Fibroblast of skin of right biceps (primary cell): ENCODE results near the gene PAFAH1B1.
"Not testable (repeated sequence)": the region's sequence is repeated elsewhere in the genome, so short reads cannot be mapped to it uniquely, and the experiment has no call there.

ENCODE experiments used
- DNase-seq: peaks from one replicate; pipeline ENCODE4 v3.0.0-alpha.2; 2013

The PAFAH1B1 gene

GRCh38 chr17:2594722-2595599 is 1.5 kb downstream of the PAFAH1B1 start:
- no peak for DNase-seq

DNA sequence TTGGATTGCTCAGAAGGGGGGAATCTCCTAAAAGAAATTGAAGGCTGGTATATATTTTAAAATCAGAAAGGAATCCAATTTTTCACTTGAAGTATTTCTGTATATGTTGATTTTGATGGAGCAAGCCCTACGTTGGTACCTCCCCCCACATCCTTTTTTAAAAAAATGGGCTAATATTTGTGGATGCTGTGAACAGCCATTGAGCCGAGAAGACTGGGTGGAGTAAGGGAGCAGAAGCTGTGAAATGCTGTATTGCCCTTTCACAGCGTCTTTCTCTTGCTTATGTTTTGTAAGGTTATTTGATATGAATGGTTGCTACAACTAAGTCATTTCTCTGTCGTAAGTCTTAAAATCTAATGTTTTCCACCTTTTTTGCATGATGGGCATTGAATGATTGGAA is 2.3 kb downstream of the PAFAH1B1 start:
- no peak for DNase-seq

GRCh38 chr17:2598166-2598565 is 4.7 kb downstream of the PAFAH1B1 start:
- DNase-seq = peak; percentile 65

DNA sequence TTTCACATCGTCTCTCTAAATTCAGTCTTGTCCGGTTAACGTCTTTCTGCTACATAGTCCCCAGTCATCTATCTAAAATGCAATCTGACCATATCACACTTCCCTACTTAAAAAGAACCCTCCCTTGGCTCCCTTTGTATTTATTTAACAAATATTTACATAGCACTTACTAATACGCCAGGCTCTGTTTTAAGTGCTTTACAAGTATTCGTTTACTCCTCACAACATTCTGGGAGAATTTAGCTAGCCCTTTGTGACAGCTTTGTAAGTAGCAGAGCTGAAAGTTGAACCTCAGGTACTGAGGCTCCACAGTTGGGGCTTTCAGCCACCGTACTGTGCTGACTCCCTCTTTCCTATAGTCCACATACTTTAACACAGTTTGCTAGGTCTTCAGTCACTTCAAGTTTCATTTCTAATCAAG is 9.2 kb downstream of the PAFAH1B1 start:
- DNase-seq = no peak

- no peak for DNase-seq
These were observed 15.0 kb downstream of the PAFAH1B1 start for GRCh38 chr17:2608350-2608913.

DNA sequence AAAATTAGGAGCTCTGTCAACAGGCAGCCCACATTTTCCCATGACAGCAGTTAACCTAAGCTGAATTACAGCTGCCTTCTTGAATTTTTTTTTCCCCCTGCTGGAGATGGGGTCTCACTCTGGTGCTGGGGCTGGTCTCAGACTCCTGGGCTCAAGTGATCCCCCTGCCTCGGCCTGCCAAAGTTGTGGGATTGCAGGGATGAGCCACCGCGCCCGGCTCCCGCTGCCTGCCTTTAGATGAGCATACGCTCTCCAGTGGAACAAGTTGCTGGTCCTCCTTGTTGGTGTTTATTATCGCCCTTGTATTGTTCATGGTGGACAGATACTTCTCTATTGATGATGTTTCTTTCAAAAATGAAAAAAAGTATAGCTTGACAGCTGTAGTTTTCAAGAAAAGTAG is 15.6 kb downstream of the PAFAH1B1 start:
- no peak for DNase-seq

DNA sequence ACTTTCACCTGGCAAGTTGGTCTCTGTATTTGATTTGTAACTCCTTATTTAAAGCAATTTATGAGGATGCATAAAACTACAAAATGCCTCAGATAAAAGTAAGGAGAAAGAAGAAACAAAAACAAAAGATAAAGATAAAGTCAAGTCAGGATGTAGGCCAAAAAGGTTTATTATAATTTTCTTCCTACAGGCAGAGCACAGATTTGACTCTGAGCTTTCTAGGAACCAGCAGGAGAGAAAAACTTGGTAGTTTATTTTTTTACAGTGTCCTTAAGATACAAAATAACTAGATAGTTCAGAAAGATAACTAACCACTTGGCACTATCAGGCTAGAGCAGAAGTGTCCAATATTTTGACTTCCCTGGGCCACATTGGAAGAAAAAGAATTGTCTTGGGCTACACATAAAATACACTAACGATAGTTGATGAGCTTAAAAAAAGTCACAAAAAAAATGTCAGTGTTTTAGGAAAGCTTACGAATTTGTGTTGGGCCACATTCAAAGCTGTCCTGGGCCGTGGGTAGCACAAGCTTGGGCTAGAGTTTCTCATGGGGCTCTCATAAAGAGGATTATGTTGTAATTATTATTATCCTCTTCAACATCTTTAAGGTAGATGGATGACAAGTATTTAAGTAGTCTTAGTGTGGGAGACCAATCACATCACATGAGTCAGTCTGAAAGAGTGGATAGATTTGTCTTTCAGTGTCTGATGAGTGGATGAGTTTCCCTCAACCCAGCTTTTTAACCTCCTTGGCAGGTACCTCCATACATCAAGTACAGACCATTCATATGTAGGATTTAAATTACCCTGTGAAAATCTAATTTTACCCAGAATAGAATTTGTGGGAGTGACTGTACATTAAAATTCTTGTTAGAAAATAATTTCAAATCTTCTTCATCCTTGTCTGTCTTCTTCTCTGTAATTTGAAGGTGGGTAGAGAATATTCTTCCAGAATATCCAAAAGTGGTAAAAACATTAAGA is 17.0 kb downstream of the PAFAH1B1 start:
- DNase-seq = no peak

DNA sequence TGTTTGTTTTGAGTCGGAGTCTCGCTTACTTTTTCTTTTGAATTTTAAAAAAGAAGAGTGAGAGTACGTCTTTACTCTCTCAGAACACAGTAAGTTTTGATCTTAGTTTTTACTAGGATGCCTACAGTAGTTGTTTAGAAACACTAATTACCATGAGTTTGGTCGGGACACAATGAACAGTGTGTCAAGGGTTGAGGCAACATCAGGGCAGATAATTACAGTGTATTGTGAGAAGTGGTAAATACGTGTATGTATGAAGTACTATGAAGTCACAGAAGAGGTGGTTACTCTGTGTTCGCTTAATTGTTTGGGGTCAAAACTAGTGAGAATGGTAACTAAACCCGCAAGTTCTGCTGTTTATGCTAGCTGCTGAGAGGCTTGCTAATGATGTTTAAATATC is 18.2 kb downstream of the PAFAH1B1 start:
- no peak for DNase-seq

GRCh38 chr17:2612630-2613029 is 19.2 kb downstream of the PAFAH1B1 start:
- DNase-seq = no peak

GRCh38 chr17:2613089-2613808 is 19.8 kb downstream of the PAFAH1B1 start:
- DNase-seq = no peak

DNA sequence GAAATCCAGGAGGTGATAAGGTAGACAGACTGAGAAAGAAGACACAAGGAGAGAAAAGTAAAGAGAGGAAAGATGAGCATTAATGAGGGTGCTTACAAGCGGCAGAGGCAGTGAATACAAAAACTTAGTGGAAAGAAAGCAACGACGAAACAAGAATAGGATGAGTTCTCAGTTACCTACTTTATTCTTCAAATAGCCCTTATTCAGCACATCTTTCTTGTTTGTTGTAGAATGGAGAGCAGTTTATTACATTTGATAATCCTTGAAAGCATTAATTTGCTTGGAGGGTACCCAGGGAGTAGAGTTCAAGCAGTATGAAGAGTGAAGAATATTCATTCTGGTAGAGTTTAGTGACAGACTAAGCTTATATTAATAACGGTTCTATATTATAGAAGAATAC is 22.4 kb downstream of the PAFAH1B1 start:
- no peak for DNase-seq

DNA sequence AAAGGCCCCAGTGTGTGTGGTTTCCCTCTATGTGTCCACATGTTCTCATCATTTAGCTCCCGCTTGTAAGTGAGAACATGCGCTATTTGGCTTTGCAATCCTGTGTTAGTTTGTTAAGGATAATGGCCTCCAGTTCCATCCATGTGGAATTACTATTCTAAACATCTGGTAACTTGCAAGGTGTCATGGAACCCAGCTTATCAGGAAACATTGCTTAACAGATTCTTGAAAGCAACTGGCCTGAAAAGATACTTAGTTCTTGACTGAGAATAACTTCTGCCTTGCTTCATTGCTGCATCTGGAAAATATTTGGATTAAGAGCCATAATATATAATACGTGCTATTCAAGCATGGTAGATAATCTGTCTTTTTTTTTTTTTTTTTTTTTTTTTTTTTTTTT is 27.8 kb downstream of the PAFAH1B1 start:
- no peak for DNase-seq

DNA sequence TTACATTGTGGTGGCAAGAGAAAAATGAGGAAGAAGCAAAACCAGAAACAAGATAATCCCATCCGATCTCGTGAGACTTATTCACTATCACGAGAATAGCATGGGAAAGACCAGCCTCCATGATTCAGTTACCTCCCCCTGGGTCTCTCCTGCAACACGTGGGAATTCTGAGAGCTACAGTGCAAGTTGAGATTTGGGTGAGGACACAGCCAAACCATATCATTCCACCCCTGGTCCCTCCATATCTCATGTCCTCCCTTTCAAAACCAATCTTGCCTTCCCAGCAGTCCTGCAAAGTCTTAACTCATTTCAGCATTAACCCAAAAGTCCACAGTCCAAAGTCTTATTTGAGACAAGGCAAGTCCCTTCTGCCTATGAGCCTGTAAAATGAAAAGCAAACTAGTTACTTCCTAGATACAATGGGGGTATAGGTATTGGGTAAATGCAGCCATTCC is 28.5 kb downstream of the PAFAH1B1 start:
- not testable (repeated sequence) for DNase-seq

DNA sequence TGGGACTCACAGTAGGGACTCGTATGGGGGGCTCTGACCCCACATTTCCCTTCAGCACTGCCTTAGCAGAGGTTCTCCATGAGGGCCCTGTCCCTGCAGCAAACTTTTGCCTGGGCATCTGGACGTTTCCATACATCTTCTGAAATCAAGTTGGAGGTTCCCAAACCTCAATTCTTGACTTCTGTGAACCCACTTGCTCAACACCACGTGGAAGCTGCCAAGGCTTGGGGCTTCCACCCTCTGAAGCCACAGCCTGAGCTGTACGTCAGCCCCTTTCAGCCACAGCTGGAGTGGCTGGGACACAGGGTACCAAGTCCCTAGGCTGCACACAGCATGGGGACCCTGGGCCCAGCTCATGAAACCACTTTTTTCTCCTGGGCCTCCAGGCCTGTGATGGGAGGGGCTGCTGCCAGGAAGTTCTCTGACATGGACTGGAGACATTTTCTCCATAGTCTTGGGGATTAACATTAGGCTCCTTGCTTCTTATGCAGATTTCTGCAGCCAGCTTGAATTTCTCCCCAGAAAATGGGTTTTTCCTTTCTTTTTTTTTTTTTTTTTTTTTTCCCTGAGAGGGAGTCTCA is 29.4 kb downstream of the PAFAH1B1 start:
- not testable (repeated sequence) for DNase-seq

DNA sequence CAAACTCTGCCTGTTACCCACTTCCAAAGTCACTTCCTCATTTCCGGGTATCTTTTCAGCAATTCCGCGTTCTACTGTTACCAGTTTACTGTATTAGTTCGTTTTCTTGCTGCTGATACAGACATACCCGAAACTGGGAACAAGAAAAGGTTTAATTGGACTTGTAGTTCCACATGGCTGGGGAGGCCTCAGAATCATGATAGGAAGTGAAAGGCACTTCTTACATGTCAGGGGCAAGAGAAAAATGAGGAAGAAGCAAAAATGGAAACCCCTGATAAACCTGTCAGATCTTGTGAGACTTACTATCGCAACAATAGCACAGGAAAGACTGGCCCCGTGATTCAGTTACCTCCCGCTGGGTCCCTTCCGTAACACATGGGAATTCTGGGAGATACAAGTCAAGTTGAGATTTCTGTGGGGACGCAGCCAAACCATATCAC is 30.9 kb downstream of the PAFAH1B1 start:
- DNase-seq = no peak

GRCh38 chr17:2626626-2627219 is 33.3 kb downstream of the PAFAH1B1 start:
- not testable (repeated sequence) for DNase-seq

DNA sequence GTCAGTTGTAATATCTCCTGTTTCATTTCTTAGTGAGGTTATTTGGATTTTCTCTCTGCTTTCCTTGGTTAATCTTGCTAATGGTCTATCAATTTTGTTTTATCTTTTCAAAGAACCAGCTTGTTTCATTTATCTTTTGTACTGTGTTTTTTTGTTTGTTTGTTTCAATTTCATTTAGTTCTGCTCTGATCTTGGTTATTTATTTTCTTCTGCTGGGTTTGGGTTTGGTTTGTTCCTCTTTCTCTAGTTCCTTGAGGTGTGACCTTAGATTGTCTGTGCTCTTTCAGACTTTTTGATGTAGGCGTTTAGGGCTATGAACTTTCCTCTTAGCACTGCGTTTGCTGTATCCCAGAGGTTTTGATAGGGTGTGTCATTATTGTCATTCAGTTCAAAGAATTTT is 35.5 kb downstream of the PAFAH1B1 start:
- DNase-seq = not testable (repeated sequence)

DNA sequence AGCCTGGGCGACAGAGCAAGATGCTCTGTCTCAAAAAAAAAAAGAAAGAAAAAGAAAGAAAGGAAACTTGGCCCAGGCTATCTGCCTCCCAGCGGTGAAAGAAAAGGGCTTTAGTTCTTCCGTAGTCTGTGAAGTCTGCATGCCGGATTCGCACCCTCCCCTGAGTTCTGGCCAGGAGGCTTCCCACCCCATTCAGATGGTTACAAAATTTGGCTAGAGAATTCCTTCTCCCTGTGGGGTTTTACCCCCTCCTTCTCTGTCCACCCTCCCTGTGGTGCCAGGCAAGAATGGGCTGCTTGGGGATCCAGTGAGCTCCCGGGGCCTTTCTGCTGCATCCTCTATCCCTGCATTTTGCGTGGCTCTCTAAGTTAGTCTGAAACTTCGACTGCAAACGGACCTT is 37.8 kb downstream of the PAFAH1B1 start:
- no peak for DNase-seq

GRCh38 chr17:2634361-2634960 is 41.0 kb downstream of the PAFAH1B1 start:
- peak; percentile 18 for DNase-seq

- DNase-seq = no peak
These were observed 41.8 kb downstream of the PAFAH1B1 start for GRCh38 chr17:2635241-2635640.

DNA sequence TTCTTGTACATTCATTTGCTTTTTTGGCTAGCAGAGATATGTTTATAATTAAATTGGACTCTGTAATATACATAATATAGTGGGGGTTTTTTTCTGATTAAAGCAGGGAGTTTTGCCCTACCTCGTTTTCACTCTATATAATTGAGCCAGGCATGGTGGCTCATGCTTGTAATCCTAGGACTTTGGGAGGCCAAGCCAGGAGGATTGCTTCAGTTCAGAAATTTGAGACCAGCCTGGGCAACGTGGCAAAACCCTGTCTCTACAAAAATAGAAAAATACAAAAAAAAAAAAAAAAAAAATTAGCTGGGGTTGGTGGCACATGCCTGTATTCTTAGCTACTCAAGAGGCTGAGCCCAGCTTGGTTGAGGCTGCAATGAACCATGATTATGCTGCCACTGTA is 42.2 kb downstream of the PAFAH1B1 start:
- DNase-seq = no peak
